OCI-M2 (cell line): ENCODE measurements around the gene DPM3.
A peak's percentile ranks its signal among the peaks of the same experiment; 100 is the strongest.
"Not testable (repeated sequence)": the region's sequence is repeated elsewhere in the genome, so short reads cannot be mapped to it uniquely, and the experiment has no call there.

Experiments used
- DNase-seq: peaks from one replicate; lab custom pipeline; 2025; ENCODE audit not compliant: unreplicated experiment; lab: John Stamatoyannopoulos, UW

Gene DPM3

DNA sequence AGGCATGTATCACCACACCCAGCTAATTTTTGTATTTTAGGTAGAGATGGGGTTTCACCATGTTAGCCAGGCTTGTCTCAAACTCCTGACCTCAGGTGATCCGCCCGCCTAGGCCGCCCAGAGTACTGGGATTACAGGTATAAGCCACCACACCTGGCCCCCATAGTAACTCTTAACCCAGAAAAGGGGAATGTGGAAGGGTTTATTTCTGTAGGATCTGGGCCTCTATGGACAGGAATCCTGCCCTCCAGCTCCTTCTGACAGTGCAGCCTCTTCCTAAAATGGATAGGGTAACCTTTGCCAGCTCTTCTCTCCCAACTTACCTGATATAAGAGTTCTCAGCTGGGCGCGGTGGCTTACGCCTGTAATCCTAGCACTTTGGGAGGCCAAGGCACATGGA lies 22.3 kb upstream of the DPM3 start:
- not testable (repeated sequence) for DNase-seq

DNA sequence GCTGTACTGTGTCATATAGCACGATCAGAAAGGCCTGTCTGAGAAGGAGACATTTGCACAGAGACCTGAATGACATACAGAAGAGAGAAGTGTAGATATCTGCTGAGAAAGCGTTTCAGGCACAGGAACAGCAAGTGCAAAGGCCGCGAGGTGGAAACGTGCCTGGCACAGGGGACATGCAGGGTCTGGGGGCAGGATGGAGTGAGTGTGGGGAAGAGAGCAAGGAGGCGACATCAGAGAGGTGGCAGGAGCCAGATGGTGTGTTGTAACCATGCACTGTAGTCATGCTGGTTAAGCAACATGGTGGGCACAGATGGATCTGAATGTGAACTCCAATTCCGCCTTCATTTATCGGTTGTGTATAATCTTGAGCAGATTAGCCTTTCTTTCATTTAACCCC lies 19.8 kb upstream of the DPM3 start:
- no peak for DNase-seq

DNA sequence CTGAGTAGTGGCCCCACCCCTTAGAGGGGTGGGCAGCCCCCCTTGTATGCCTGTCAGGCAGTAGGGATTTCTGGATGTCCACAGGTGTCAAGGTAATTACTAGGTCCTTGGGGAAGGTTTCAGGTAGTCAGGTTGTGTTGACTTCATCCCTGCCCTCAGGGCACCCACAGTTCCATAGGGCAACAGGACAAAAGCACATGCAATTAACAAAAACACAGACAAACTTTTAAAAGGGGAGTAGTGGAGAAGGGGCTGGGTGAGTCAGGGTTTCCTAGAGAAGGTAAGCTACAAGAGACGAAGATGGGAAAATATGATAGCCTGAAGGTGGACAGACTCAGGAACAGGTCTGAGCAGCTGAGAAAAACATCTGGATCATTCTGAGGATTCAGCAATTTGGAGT lies 18.7 kb upstream of the DPM3 start:
- DNase-seq = no peak

DNA sequence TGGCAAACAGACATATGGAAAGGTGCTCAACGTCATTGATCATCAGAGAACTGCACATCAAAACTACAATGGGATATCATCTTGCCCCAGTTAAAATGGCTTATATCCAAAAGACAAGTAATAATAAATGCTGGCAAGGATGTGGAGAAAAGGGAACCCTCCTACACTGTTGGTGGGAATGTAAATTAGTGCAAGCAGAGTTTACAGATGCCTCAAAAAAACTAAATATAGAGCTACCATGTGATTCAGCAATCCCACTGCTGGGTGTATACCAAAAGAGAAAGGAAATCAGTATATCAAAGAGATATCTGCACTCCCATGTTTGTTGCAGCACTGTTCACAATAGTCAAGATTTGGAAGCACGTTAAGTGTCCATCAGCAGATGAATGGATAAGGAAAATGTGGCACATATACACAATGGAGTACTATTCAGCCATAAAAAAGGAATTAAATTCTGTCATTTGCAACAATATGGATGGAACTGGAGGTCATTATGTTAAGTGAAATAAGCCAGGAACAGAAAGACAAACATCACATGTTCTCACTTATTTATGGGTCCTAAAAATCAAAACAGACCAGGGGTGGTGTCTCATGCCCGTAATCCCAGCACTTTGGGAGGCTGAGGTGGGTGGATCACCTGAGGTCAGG lies 15.8 kb upstream of the DPM3 start:
- not testable (repeated sequence) for DNase-seq

DNA sequence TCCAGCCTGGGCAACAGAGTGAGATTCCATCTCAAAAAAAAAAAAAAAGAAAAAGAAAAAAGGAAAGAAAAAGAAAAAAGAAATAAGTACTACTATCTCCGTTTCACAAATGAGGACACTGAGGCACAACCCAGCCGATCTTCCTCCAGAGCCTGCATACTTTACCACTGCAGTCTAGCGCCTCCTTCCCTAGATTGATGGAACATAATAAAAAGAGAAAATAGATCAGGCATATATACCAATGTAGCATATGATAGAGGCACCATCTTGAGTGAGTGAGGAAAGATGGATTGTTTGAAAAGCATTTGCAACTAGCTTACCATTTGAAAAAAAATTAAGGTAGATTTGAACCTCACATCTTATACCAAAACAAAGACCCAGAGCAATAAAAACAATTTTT lies 5.2 kb upstream of the DPM3 start:
- DNase-seq = no peak

DNA sequence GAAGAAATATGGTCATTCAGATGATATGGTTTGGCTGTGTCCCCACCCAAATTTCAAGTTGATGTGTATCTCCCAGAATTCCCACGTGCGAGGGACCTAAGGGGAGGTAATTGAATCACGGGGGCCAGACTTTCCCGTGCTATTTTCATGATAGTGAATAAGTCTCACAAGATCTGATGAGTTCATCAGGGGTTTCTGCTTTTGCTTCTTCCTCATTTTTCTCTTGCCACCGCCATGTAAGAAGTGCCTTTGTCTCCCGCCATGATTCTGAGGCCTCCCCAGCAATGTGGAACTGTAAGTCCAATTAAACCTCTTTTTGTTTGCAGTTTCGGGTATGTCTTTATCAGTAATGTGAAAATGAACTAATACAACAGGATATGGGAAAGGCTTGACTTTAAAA lies 1.4 kb upstream of the DPM3 start:
- no peak for DNase-seq

DNA sequence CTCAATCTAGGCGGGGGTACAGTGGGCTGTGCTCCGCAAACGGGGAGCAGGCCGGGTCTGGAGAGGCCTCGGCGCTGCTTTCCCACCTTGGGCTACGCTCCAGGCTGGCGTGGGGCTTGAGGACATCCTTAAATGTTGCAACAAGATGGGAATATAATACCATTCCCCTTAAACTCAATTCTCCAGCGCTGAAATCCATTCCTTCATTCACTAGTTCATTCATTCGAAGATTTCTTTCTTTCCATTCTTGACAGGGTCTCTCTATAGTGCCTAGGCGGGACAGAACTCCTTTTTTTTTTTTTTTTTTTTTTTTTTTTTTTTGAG lies 261 bp upstream of the DPM3 start:
- DNase-seq = no peak

DNA sequence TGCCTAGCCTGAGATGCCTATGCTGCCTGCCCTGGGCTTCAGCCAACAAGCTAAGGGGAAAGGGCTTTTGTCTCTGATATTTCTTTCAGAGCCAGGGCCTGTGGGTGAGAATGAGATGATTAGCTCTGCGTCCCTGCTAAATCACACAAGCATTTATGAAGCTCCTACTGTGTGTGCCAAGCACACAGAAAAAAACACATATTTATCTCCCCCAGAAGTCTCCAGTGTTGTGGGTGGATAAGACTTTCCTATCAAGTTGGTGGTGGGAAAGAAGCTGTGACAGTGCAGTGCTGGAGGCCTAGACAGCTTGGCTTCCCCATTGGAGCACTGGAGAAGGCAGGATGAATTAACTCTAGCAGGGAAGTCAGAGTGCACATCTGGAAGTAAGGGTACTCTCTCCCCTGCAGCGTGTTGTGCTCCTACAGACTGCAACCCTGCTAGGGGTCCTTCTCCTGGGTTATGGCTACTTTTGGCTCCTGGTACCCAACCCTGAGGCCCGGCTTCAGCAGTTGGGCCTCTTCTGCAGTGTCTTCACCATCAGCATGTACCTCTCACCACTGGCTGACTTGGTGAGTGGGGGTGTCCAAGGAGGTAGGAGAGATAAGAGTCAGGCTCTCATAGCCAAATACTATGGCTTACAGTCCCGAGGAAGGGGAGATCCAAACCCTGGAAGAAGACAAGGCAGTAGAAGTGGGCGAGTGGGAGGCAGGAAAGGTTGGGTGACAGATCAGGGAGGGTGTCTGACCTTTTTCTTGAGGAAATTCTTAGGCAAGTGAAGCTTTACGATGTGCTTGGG lies 3.0 kb downstream of the DPM3 start:
- no peak for DNase-seq

DNA sequence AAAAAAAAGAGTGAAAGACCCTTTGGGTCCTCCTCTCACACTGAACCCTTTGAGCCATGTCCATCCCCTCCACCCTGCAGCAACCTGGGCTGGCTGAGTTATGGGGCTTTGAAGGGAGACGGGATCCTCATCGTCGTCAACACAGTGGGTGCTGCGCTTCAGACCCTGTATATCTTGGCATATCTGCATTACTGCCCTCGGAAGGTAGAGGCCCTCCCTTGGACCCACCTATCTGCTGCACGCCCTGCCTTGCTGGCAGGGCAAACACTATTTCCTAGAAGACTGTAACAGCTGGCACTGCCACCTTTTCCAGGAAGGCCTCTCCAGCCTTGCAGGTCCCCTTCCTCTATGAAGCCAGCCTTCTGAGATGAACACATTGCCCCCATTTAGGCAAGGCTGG lies 3.6 kb downstream of the DPM3 start:
- DNase-seq = no peak

DNA sequence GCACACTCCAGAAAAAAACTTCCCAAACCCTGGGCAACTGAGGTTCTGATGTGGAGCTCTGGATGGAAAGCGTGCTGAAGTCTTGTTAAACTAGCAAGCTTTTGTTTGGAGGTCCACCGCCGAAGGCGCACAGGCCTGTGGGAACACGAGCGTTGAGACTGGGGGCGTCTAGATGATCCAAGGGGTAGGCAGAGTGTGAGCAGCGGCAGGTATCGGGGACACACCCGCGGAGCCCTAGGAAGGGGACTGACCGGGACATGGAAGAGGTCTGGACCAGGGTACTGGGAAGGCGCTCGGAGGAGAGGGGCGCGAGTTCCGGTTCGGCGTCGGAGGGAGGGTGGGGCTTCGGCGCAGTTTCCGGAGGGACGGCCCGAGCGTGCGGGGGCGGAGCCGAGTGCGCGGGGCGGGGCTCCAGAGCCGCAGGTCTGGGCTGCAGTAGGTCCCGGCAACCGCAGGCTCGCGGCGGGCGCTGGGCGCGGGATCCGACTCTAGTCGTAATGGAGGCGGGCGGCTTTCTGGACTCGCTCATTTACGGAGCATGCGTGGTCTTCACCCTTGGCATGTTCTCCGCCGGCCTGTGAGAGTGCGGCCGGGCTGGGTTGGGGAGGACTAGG lies 4.8 kb downstream of the DPM3 start, which contains the start of gene SLC50A1:
Gene SLC50A1 (plus strand): TSS at position 438 of the 614 bp plus-strand sequence. CDS start 60 bp downstream, at position 498.
- DNase-seq = peak; percentile 76

DNA sequence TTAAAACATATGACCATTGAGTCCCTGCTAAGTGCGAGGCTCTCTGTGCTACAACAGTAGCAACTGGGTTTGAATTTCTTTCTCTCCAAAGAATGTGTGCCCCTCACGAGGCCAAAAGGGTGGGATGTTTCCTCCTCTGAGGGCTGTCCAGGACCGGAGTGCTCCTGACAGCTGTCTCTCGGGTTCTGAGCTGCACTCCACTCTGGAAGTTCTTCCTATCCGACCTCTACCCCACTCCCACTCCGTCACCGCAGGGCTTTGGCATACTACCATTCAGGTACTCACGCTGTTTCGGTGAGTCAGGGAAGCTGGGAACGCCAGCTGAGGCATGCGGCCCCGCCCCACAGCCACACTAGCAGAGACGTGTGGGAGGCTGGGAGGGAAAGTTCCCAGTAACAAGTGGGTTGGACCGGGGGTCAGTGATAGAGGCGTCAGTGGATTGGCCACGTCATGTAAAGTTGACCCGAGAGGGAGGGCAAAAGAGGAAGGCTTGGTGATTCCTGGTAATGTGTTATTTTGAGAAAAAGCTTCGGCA lies 5.4 kb downstream of the DPM3 start:
- DNase-seq = peak; percentile 27

DNA sequence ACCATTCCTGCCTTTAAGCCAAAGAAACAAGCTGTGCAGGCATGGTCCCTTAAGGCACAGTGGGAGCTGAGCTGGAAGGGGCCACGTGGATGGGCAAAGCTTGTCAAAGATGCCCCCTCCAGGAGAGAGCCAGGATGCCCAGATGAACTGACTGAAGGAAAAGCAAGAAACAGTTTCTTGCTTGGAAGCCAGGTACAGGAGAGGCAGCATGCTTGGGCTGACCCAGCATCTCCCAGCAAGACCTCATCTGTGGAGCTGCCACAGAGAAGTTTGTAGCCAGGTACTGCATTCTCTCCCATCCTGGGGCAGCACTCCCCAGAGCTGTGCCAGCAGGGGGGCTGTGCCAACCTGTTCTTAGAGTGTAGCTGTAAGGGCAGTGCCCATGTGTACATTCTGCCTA lies 6.0 kb downstream of the DPM3 start:
- no peak for DNase-seq

DNA sequence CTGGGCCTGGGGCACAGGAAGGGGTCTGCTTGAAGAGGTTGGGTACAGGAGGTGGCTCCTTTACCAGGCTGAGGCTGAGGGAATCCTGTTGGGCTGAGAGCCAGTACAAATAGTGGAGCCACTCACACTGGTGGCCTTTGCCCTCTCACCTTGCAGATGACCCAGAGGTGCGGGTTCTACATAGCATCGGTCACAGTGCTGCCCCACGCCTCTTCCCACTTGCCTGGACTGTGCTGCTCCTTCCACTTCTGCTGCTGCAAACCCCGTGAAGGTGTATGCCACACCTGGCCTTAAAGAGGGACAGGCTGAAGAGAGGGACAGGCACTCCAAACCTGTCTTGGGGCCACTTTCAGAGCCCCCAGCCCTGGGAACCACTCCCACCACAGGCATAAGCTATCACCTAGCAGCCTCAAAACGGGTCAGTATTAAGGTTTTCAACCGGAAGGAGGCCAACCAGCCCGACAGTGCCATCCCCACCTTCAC lies 6.5 kb downstream of the DPM3 start:
- no peak for DNase-seq

DNA sequence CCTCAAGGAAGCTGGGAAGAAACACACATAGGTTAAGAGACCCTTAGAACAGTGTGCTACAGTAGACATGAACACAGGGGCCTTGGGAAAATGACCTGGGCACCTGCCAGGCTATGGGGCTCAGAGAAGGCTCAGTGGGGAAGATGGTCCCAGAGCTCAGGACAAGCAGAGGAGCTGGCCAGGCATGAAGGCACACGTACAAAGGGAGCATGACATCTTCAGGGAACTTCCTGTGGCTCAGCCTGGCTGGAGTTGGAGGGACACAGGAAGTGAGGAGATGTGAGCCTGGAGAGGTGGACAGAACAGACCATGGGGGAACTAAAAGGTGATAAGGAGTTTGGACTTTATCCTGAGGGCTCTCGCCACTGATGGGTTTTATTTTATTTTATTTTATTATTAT lies 8.5 kb downstream of the DPM3 start:
- DNase-seq = no peak

DNA sequence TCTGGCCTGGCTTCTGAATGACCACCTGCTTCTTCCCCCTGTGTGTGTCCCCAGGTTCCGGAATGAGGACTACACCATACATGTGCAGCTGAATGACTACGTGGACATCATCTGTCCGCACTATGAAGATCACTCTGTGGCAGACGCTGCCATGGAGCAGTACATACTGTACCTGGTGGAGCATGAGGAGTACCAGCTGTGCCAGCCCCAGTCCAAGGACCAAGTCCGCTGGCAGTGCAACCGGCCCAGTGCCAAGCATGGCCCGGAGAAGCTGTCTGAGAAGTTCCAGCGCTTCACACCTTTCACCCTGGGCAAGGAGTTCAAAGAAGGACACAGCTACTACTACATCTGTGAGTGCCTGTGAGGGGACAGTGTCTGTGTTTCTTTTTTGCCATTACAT lies 9.0 kb downstream of the DPM3 start:
- no peak for DNase-seq

DNA sequence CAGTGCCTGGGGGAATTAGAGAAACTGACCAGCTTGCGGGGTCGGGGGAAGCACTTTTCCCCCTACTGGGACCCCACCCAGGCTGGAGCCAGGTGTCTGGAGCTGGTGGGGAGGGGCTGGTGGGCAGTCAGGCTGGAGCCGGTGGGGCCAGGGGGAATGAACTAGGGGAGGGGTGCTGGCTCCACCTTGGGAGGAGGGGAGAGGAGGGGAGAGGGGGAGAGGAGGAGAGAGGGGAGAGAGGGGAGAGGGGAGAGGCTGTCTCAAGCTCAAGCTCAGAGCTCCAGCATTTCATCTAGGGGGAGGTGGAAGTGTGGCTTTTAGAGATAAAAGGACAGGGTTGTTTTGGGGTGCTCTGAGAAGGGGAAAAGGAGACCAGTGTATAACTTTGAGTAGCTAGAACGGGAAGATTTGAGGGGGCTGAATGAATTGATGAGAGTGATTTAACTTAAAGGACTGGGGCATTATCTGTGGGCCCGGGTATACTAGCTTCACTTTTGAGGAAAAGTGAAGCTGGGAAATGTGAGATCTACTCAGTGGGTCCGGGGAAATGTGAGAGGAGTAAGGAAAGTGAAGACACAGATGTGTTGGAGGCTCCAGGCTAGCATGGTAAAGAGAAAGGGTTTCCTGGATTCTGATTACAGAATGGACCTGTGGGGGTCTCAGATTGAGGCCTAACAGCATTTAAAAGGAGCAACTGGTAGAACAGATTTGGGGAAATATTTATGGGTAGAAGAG lies 9.9 kb downstream of the DPM3 start:
- DNase-seq = no peak

DNA sequence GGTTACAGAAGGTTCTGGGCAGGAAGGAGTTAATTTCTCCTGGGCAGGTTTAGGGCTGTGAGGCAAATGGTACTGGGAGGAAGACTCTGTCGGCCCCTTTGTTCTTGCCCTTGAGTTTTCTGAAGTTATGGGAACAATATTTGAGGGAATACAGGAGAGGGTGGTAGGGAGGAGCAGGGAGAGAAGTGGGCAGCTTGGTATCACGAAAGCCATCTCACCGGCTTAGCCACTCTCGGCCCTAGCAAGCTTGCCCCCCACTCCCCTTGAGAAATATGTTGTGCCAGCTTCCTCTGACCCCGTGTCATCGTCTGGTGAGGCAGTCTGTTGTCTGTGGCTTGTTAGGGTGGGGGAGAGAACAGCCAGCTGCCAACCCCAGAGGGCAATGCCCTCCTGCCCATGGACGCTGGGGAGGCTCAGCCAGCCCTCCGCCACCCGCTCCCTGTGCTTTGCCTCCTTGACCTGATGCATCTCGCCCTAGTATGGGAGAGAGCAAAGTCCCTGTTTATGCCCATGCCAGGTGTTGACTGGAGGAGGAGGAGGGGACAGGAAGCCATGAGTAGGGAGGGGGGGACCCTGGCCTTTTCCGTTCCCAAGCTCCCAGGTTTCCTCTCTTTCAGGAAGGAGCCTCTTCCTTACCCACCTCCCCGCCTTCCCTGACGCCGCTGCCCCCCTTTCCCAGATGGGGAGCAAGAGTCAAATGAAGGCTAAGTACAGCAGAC lies 11.4 kb downstream of the DPM3 start:
- DNase-seq = no peak

DNA sequence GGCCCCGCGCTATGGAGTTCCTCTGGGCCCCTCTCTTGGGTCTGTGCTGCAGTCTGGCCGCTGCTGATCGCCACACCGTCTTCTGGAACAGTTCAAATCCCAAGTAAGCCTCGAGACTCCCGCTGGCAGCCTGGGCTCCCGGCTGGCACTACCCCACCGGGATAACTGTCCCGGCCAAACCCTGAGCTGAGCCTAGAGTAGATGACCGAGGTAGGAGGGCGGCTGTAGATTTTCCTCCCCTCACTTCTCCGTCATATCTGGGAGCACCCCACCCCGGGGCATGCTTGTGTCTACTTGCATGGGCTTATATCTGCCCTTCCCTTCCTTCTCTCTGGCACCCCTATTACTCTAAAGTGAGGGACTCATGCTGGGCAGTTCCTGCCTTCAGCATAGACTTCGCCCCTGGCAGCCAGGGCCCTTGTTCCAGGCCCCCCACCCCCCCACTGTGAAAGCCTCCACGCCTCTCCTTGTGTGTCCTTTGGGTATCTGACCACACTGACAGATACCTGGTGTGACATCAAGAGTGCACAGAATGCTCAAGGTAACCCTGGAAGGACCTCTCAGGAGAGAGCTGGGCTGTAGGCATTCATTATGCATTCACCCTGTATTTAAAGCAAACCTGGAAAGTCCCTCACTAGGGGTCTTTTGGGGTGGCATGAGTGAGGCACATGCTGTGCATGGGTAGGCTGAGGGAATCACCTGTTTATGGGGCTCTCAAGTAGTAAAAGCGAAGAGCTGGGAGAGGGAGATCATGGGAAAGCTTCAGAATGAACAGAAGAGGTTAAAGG lies 12.2 kb downstream of the DPM3 start:
- DNase-seq = no peak

DNA sequence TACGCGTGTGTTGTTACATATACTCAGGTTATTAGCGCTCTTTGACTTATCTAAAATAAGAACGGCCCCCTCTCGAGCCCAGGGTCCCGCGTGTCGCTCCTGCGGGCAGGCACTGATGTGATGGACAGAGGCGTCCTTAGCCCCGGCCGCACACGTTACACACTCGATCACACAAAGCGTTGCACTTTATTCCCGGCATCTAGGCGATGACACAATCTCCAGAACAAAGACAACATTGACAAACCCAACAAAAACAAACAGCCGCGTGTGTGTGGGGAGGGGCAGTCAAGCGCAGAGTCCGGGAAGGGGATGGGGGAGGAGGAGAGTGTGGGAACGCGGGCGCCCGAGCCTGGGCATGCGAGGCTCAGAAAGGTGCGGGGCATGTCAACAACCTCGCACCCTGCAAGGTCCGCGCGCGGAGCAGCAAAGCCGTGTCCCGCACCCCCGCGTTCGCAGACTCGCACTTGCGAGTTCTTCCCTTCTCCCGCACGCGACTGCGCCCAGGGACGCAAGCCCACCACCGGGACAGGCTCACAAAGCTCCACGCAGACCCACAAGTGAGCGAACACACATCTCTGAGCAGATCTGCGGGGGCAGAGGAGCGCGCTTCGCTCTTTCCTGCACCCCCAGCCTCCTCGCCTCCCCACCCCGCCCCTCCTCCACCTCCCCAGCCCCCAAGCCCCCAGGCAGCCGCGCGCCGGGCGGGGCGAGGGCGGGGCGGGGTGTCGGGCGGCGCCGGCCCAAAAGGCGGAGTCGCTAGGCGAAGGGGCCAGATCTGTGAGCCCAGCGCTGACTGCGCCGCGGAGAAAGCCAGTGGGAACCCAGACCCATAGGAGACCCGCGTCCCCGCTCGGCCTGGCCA lies 13.0 kb downstream of the DPM3 start, which contains the start of gene EFNA1:
Gene EFNA1 (plus strand): TSS at position 772 of the 862 bp plus-strand sequence. CDS start 102 bp downstream, outside the sequence.
- no peak for DNase-seq
